AG04449 (cell line): ENCODE data around the gene IL3.

Experiments
- CTCF ChIA-PET: fragments of 350-600 bp; formaldehyde crosslinking; extraction: SDS; loops from one replicate; lab custom pipeline; 2021; ENCODE audit warnings: antibody characterized with exemption; lab: Yijun Ruan, JAX
- POLR2A ChIA-PET: fragments of 400-600, 350-600 bp; formaldehyde crosslinking; extraction: SDS; loops from one replicate; lab custom pipeline; 2020; ENCODE audit warnings: antibody characterized with exemption, inconsistent platforms; lab: Yijun Ruan, JAX
- DNase-seq: peaks from one replicate; pipeline ENCODE4 v3.0.0-alpha.2; 2010; ENCODE audit warnings: low read depth, low spot score
- H3K4me3 ChIP-seq: 2 replicates; pipeline ENCODE4 v1.5.1; 2011; ENCODE audit warnings: low read depth, mild to moderate bottlenecking, control low read depth, low read length
- TF ChIP-seq, protein P1 (sequence below): IDR thresholded peaks from one replicate; pipeline ENCODE4 v1.5.1; 2011; ENCODE audit warnings: mild to moderate bottlenecking, moderate library complexity, low read length, control low read depth, inconsistent platforms; ENCODE audit not compliant: insufficient read depth; ENCODE audit errors: missing control alignments

The IL3 gene

DNA sequence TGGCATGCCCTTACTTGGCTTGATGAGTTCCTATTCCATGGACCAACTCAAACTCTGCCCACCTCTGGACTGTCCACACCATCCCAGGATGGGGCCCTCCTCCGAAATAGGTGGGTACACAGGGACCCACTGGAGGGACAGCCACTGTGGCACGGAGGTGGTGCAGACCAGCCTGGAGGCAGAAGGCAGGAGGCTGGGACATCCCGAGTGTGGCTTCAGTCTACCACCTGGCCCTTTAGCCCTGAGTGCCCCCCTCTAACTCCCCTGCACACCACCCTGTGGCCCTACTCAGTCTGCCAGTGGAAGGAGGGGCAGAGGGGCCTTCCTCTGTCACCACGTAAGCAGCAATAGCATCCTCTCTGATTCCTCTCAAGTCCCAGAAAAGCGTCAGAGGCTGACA lies 3.7 kb downstream of the IL3 start:
- no peak for DNase-seq
- H3K4me3 ChIP-seq: no peak overlapping the region

DNA sequence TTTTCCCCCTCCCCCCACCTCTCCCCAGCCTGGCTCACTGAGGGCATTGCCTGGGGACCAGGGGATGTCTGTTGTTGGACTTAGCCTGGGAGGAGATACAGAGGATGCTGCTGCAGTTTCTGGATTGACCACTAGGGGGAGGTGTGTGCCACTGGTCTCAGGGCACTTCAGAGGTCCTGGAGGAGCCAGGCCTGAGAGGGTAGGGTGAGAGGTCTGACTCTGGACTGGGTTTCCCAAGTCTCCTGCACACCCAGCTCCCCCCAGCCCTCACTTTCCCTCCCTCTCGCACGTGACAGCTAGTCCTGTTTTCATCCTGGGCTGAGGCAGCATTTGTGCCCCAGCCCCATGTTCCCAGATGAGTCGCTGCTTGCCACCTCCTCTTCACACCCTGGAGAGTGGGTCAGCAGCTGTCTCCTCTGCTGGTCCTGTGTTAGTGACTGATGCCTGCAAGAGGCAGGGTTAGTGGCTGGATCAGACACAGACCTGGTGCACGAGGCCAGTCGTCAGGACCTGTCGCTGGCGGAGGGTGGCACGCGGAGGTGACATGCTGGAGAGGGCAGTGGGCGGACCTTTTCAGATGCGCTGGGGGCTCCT lies 4.4 kb downstream of the IL3 start:
- POLR2A ChIA-PET: no interaction called here
- H3K4me3 ChIP-seq: no peak overlapping the region
- CTCF ChIA-PET: interaction anchor here (0.6 to 9.3 kb wide), 51 partner anchors 9 to 1927 kb away, joined by 3 to 111 read pairs (median 5); partner anchors contain the start of gene CSF2
- no peak for DNase-seq
- TF ChIP-seq, protein P1, sequence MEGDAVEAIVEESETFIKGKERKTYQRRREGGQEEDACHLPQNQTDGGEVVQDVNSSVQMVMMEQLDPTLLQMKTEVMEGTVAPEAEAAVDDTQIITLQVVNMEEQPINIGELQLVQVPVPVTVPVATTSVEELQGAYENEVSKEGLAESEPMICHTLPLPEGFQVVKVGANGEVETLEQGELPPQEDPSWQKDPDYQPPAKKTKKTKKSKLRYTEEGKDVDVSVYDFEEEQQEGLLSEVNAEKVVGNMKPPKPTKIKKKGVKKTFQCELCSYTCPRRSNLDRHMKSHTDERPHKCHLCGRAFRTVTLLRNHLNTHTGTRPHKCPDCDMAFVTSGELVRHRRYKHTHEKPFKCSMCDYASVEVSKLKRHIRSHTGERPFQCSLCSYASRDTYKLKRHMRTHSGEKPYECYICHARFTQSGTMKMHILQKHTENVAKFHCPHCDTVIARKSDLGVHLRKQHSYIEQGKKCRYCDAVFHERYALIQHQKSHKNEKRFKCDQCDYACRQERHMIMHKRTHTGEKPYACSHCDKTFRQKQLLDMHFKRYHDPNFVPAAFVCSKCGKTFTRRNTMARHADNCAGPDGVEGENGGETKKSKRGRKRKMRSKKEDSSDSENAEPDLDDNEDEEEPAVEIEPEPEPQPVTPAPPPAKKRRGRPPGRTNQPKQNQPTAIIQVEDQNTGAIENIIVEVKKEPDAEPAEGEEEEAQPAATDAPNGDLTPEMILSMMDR: peak; percentile 94

More for the DNA sequence above, 3.7 kb downstream of the IL3 start:
- POLR2A ChIA-PET: no interaction called here
- CTCF ChIA-PET: interaction anchor here (0.9 to 9.3 kb wide), 43 partner anchors 9 to 640 kb away, joined by 3 to 111 read pairs (median 8); partner anchors contain the start of gene CSF2
- TF ChIP-seq, protein P1: no peak

DNA sequence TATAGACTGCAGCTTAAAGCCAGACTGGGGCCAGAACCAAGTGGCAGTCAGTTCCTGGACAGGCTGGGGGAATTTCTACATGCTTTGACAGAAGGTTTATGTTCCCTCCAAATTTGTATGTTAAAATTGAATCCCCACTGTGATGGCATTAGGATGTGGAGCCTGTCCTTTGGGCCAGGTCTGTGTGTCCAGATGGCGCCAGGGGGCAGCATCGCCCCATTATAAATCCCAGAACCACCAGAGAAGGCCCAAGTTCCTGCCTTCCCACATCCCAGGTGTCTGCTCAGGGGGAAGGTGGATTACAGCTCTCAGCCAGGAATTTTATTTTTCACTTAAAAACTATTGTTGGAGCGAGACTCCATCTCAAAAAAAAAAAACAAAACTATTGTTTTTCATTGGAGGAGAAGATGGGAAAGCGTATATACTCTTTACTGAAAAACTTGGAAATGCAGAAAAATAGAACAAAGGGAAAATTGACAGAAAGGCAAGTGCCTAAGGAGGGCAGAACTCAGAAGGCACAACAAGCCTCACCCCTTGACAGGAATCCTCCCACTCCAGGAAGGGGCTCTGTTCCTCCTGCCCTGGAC lies 5.0 kb downstream of the IL3 start:
- no peak overlapping the region for H3K4me3 ChIP-seq
- ChIA-PET POLR2A (no interaction called here), CTCF (interaction anchor here (0.6 to 9.3 kb wide), 53 partner anchors 8 to 1927 kb away, joined by 3 to 111 read pairs (median 5); partner anchors contain the start of gene CSF2)
- DNase-seq: no peak
- TF ChIP-seq, protein P1: peak; percentile 79

DNA sequence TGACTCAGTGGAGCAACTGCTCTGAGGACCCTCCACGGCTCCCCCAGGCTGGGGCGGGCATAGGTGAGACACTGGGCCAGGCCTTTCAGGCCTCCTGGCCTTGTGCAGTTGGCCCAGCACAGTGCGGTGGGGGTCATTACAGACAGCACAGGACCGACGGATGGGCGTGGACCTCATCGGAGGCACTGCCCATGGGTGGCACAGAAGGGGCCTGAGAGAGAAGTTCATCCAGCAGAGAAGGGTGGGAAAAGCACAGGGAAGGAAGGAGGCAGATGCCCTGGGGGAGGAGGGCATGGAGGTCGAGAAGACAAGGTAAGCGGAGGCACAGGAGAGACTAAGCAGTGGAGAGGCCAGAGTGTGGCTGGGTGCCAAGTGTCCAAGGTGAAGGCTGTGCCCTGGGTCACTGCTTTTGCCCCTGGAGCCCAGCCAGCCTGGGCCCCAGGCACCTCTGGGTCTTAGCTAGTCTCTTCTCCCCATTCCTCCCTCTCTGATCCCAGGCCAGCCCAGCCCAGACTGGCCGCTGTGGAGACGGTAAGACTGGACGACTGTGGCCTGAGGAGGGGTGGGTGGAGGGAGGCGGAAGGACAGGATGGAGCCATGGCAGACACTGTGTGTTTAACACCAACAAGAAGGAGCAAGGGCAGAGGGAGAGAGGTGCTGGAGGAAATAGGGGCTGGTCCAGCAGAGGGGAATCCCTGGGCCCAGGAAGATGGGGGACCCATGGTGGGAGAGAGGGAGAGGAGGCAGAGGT lies 5.7 kb downstream of the IL3 start:
- TF ChIP-seq, protein P1: no peak
- ChIA-PET POLR2A (no interaction called here), CTCF (interaction anchor here (0.6 to 9.3 kb wide), 30 partner anchors 7 to 477 kb away, joined by 3 to 111 read pairs (median 8); partner anchors contain the start of gene CSF2)
- no peak for DNase-seq
- no peak overlapping the region for H3K4me3 ChIP-seq

DNA sequence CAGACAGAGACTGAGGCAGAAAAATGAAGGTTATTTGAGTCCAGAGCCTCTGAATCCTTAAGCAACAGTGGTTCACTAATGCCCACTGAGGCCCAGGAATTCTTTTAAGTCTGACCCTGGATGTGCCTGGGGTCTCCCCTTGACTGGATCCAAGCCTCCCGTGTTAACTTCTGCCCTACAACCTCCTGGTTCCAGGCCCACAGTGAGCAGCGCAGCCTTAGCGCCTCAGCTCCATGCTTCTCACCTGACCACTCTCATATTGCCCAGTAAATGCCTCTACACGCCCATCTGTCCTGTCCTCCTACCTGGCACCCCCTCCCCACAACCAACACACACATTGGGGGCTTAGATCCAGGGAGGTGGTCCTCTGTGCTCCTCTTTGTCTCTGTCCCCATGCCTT lies 6.4 kb downstream of the IL3 start:
- POLR2A ChIA-PET: no interaction called here
- no peak for DNase-seq
- TF ChIP-seq, protein P1: no peak
- CTCF ChIA-PET: interaction anchor here (0.6 to 9.3 kb wide), 10 partner anchors 9 to 212 kb away, joined by 3 to 111 read pairs (median 6); no protein-coding TSS in a partner anchor
- no peak overlapping the region for H3K4me3 ChIP-seq
